SH-SY5Y (cell line): ENCODE data around the gene PCBD2.

ENCODE experiments used
- GATA2 ChIP-seq: IDR thresholded peaks from 2 replicates; pipeline ENCODE4 v1.6.1; 2011; ENCODE audit warnings: mild to moderate bottlenecking, low read depth, low read length
- GATA3 ChIP-seq: IDR thresholded peaks from 2 replicates; pipeline ENCODE4 v1.6.1; 2011; ENCODE audit warnings: low read depth, mild to moderate bottlenecking, low read length, moderate library complexity

- TF ChIP-seq GATA3 (no peak), GATA2 (no peak)
Observed at GRCh38 chr5:135007305-135007704, 102.4 kb downstream of the PCBD2 start.
